CD4-positive, alpha-beta T cell (primary cell): ENCODE measurements around the gene ERC2. TPM values are rescaled to one million over a fixed set of nuclear protein-coding genes. Genes with fewer than 3 reads are reported as not detected.

ENCODE experiments used
- ATAC-seq: fragments of 200-7000 bp; cut with Tn5 transposase; one replicate; pipeline ENCODE4 v1.10.0; 2022; ENCODE audit warnings: mild to moderate bottlenecking; ENCODE audit not compliant: poor library complexity
- CTCF ChIA-PET: fragments of 350-600 bp; sonication (Branson Sonifier 250); formaldehyde crosslinking; loops from one replicate; lab custom pipeline; 2021; ENCODE audit warnings: antibody characterized with exemption, inconsistent platforms; lab: Charles Lee
- POLR2A ChIA-PET: fragments of 350-600 bp; sonication (Branson Sonifier 250); formaldehyde crosslinking; loops from one replicate; lab custom pipeline; 2021; ENCODE audit warnings: antibody characterized with exemption, inconsistent platforms; lab: Charles Lee
- DNase-seq, 14 experiments: peaks; one replicate each; pipeline ENCODE4 v3.0.0-alpha.2; 2013 to 2020; ENCODE audit warnings: mixed read lengths in 2 of 14
- H3K27ac ChIP-seq, 2 donors: one replicate each; pipeline versions ENCODE4 v1.5.1 to v1.7.0; 2013; ENCODE audit warnings: low read length in 2 of 2, low read depth in 1 of 2, mild to moderate bottlenecking in 1 of 2
- H3K27me3 ChIP-seq, 2 experiments: 1 replicate in 1 of 2; 2 replicates in 1 of 2; pipeline versions ENCODE4 v1.6.1 to v1.7.0; 2013; ENCODE audit warnings: low read length in 2 of 2, control low read depth in 1 of 2, mild to moderate bottlenecking in 1 of 2, moderate library complexity in 1 of 2; ENCODE audit not compliant: insufficient read depth in 2 of 2, control insufficient read depth in 1 of 2
- H3K36me3 ChIP-seq: one replicate; pipeline ENCODE4 v1.6.1; 2013; ENCODE audit warnings: low read length, control low read depth; ENCODE audit not compliant: insufficient read depth
- H3K4me1 ChIP-seq: one replicate; pipeline ENCODE4 v1.6.1; 2013; ENCODE audit warnings: low read length, control low read depth; ENCODE audit not compliant: insufficient read depth
- H3K4me3 ChIP-seq: one replicate; pipeline ENCODE4 v1.5.1; 2013; ENCODE audit warnings: mild to moderate bottlenecking, low read length, moderate library complexity
- H3K9me3 ChIP-seq, 2 experiments: 1 replicate in 1 of 2; 2 replicates in 1 of 2; pipeline versions ENCODE4 v1.6.1 to v1.7.0; 2013; ENCODE audit warnings: low read length in 2 of 2, mild to moderate bottlenecking in 2 of 2, control low read depth in 1 of 2, moderate library complexity in 1 of 2; ENCODE audit not compliant: control insufficient read depth in 1 of 2, insufficient read depth in 1 of 2
- H3K27ac Mint-ChIP-seq: one replicate; pipeline ENCODE4 v1.8.0; 2020; ENCODE audit warnings: mixed read lengths
- H3K27me3 Mint-ChIP-seq: one replicate; pipeline ENCODE4 v1.8.0; 2021; ENCODE audit warnings: mixed read lengths
- H3K36me3 Mint-ChIP-seq: one replicate; pipeline ENCODE4 v1.8.0; 2021; ENCODE audit warnings: low read depth, mixed read lengths
- H3K4me1 Mint-ChIP-seq: one replicate; pipeline ENCODE4 v1.8.0; 2021; ENCODE audit warnings: low read depth, mixed read lengths
- H3K4me3 Mint-ChIP-seq: one replicate; pipeline ENCODE4 v1.8.0; 2020; ENCODE audit warnings: mild to moderate bottlenecking, mixed read lengths
- H3K9me3 Mint-ChIP-seq: one replicate; pipeline ENCODE4 v1.8.0; 2020; ENCODE audit warnings: mixed read lengths
- intact Hi-C, 2 experiments: fragments of 100-400 bp; cut with DNase I in 1 of 2; cut with micrococcal nuclease in 1 of 2; formaldehyde crosslinking; loops; one replicate each; pipeline versions ENCODE4 v1.15.1 to v1.9.0; 2023 to 2025; cut with DNase I, micrococcal nuclease
- total RNA-seq, 174 experiments: library from RNA in 2 of 174; stranded (reverse) in 2 of 174; gene quantifications; one replicate each; pipeline ENCODE4 v1.2.3 and lab custom pipeline; 2021 to 2026
- TF ChIP-seq, protein P1 (sequence below): fragments of 200-600 bp; IDR thresholded peaks from one replicate; pipeline ENCODE4 v1.8.0; 2022; ENCODE audit warnings: antibody characterized with exemption, mild to moderate bottlenecking

ERC2 gene
- total RNA-seq, 2 experiments from 2014 or later = not detected

DNA sequence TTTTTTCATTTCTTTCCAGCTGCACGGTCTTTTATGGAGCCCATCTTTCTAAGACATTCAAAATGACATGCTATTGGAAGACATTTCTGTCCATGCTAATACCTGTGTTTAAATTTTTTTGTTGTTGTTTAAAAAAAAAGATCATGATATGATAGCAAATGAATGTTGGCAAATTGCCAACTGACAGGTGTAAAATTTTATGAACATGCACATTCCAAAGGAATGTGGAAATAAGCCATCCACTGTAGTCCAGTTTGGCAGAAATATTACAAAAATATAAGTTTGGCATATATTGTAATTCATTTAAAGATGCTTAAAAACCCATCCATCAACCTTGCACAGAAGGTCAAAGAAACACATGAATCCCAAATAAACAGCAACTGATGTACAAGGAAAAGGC, 905.6 kb downstream of the ERC2 start:
- Mint-ChIP-seq H3K27me3 (no peaks in the 10 kb centered on the region), H3K4me1 (no peaks in the 10 kb centered on the region), H3K27ac (no peak overlapping the region), H3K9me3 (no peaks in the 10 kb centered on the region), H3K4me3 (no peak overlapping the region), H3K36me3 (no peaks in the 10 kb centered on the region)
- Histone ChIP-seq H3K4me1 (no peaks in the 10 kb centered on the region), H3K9me3 (no peaks in the 10 kb centered on the region), H3K36me3 (no peaks in the 10 kb centered on the region), H3K4me3 (no peak overlapping the region), H3K27me3 (no peaks in the 10 kb centered on the region), H3K27ac (no peak overlapping the region)
- ATAC-seq = no peak
- ChIA-PET POLR2A (no interaction called here), CTCF (no interaction called here)
- intact Hi-C loops = no loop called here
- TF ChIP-seq, protein P1, sequence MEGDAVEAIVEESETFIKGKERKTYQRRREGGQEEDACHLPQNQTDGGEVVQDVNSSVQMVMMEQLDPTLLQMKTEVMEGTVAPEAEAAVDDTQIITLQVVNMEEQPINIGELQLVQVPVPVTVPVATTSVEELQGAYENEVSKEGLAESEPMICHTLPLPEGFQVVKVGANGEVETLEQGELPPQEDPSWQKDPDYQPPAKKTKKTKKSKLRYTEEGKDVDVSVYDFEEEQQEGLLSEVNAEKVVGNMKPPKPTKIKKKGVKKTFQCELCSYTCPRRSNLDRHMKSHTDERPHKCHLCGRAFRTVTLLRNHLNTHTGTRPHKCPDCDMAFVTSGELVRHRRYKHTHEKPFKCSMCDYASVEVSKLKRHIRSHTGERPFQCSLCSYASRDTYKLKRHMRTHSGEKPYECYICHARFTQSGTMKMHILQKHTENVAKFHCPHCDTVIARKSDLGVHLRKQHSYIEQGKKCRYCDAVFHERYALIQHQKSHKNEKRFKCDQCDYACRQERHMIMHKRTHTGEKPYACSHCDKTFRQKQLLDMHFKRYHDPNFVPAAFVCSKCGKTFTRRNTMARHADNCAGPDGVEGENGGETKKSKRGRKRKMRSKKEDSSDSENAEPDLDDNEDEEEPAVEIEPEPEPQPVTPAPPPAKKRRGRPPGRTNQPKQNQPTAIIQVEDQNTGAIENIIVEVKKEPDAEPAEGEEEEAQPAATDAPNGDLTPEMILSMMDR = no peak
- no peak for DNase-seq

DNA sequence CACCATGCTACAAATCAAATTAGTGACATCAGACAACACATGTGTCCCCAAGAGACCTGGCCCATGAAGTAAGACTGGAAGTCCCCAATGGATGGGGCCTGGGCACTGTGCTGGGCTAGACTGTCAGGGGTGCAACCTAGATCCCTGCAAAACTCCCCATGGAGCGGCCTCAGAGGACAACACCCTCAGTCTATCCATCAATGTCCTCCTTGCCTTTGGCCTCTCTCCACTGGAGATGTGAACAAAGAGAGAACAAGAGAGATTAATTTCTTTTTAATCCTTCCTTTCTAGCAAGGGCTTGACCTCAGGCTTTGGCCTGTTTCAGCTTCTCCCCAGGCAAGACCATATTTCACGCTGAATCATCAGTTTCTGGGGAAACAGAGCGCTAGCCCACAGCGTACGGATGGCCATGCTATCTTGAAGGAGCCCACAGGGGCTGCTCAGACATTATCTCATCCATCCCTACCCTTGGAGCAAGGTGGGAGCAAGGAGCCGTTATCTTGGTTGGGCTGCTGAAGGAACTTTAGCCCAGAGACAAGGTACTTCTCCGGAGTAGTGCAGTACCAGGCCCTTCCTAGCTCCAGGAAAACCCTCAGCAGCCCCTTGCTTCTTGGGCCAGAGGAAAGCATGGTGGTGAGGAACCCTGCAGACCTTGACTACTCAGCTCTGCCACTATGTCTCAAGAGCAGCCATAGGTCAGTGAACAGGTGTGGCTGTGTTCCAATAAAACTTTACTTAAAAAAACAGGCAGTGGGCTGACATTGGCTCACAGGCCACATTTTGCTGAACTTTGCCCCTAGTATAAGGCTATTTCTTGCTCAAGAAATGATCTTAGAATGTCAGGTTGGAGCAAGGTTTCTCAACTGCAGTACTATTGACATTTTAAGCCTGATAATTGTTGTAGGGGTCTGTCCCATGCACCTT, 908.5 kb downstream of the ERC2 start:
- H3K36me3 Mint-ChIP-seq = no peaks in the 10 kb centered on the region
- H3K4me1 Mint-ChIP-seq = no peaks in the 10 kb centered on the region
- no peaks in the 10 kb centered on the region for H3K27me3 Mint-ChIP-seq
- CTCF ChIA-PET = no interaction called here
- H3K4me3 Mint-ChIP-seq = no peak overlapping the region
- Histone ChIP-seq H3K4me3 (no peak overlapping the region), H3K9me3 (peaks cover 0 to 3% of the 10 kb centered on the region in 2 experiments), H3K27ac (no peak overlapping the region), H3K27me3 (no peaks in the 10 kb centered on the region), H3K36me3 (no peaks in the 10 kb centered on the region), H3K4me1 (no peaks in the 10 kb centered on the region)
- H3K9me3 Mint-ChIP-seq = no peaks in the 10 kb centered on the region
- no peak for DNase-seq
- TF ChIP-seq, protein P1 = no peak
- H3K27ac Mint-ChIP-seq = no peak overlapping the region
- POLR2A ChIA-PET = no interaction called here
- ATAC-seq = no peak
- intact Hi-C loops = no loop called here

GRCh38 chr3:55558316-55558715, 910.0 kb downstream of the ERC2 start:
- intact Hi-C loops = no loop called here
- ATAC-seq (no peak), DNase-seq (no peak)
- H3K27me3 ChIP-seq = no peaks in the 10 kb centered on the region
- POLR2A ChIA-PET = no interaction called here
- no peak overlapping the region for H3K4me3 Mint-ChIP-seq
- H3K27me3 Mint-ChIP-seq = no peaks in the 10 kb centered on the region
- H3K36me3 ChIP-seq = no peaks in the 10 kb centered on the region
- no peaks in the 10 kb centered on the region for H3K4me1 ChIP-seq
- no peaks in the 10 kb centered on the region for H3K4me1 Mint-ChIP-seq
- peaks cover 0 to 6% of the 10 kb centered on the region in 2 experiments for H3K9me3 ChIP-seq
- TF ChIP-seq, protein P1 = no peak
- no peak overlapping the region for H3K27ac Mint-ChIP-seq
- no peak overlapping the region for H3K4me3 ChIP-seq
- no peaks in the 10 kb centered on the region for H3K36me3 Mint-ChIP-seq
- H3K27ac ChIP-seq = no peak overlapping the region
- H3K9me3 Mint-ChIP-seq = no peaks in the 10 kb centered on the region
- CTCF ChIA-PET = no interaction called here
